Astrocyte (in vitro differentiated cells and primary cell): ENCODE data around the gene RBM19. TPM values are rescaled to one million over a fixed set of nuclear protein-coding genes. Genes with fewer than 3 reads are reported as not detected.

ENCODE experiments used
- DNase-seq: peaks from one replicate; pipeline ENCODE4 v3.0.0-alpha.2; 2010; ENCODE audit warnings: low read depth
- FAIRE-seq: peaks from 2 replicates; lab custom pipeline; 2011; peaks lifted over from hg19 to GRCh38; lab: Jason Lieb, UNC
- H2AFZ ChIP-seq: 2 replicates; pipeline ENCODE4 v1.6.0; 2012; ENCODE audit warnings: low read depth, low read length, inconsistent platforms
- H3K27ac ChIP-seq: 2 replicates; pipeline ENCODE4 v1.5.1; 2011; ENCODE audit warnings: low read depth, low read length, inconsistent platforms
- H3K27me3 ChIP-seq: 2 replicates; pipeline ENCODE4 v1.6.0; 2011; ENCODE audit warnings: low read length, inconsistent platforms; ENCODE audit not compliant: insufficient read depth
- H3K36me3 ChIP-seq: 2 replicates; pipeline ENCODE4 v1.5.1; 2011; ENCODE audit warnings: low read length, inconsistent platforms; ENCODE audit not compliant: insufficient read depth
- H3K4me1 ChIP-seq: 2 replicates; pipeline ENCODE4 v1.5.1; 2011; ENCODE audit warnings: low read length, inconsistent platforms; ENCODE audit not compliant: insufficient read depth
- H3K4me2 ChIP-seq: 2 replicates; pipeline ENCODE4 v1.6.0; 2012; ENCODE audit warnings: low read length, inconsistent platforms
- H3K4me3 ChIP-seq: 2 replicates; pipeline ENCODE4 v1.5.1; 2011; ENCODE audit warnings: low read depth, mild to moderate bottlenecking, low read length, inconsistent platforms; ENCODE audit not compliant: insufficient read depth
- H3K79me2 ChIP-seq: 2 replicates; pipeline ENCODE4 v1.6.0; 2012; ENCODE audit warnings: mild to moderate bottlenecking, low read length, inconsistent platforms; ENCODE audit not compliant: insufficient read depth
- H3K9ac ChIP-seq: 2 replicates; pipeline ENCODE4 v1.6.0; 2012; ENCODE audit warnings: mild to moderate bottlenecking, low read length, inconsistent platforms
- H3K9me3 ChIP-seq: 2 replicates; pipeline ENCODE4 v1.5.1; 2012; ENCODE audit warnings: low read depth, mild to moderate bottlenecking, low read length, inconsistent platforms; ENCODE audit not compliant: insufficient read depth
- H4K20me1 ChIP-seq: 2 replicates; pipeline ENCODE4 v1.6.0; 2012; ENCODE audit warnings: low read length, inconsistent platforms; ENCODE audit not compliant: insufficient read depth
- H3K27ac Mint-ChIP-seq: one replicate; pipeline ENCODE4 v1.8.0; 2021; ENCODE audit warnings: mild to moderate bottlenecking, mixed read lengths; ENCODE audit not compliant: unreplicated experiment
- H3K27me3 Mint-ChIP-seq: one replicate; pipeline ENCODE4 v1.8.0; 2021; ENCODE audit warnings: low read depth, mixed read lengths; ENCODE audit not compliant: unreplicated experiment
- H3K36me3 Mint-ChIP-seq: one replicate; pipeline ENCODE4 v1.8.0; 2021; ENCODE audit warnings: low read depth, mixed read lengths; ENCODE audit not compliant: unreplicated experiment
- H3K4me1 Mint-ChIP-seq: one replicate; pipeline ENCODE4 v1.8.0; 2021; ENCODE audit warnings: low read depth, mixed read lengths; ENCODE audit not compliant: unreplicated experiment
- H3K4me3 Mint-ChIP-seq: one replicate; pipeline ENCODE4 v1.8.0; 2021; ENCODE audit warnings: mild to moderate bottlenecking, moderate library complexity, mixed read lengths; ENCODE audit not compliant: unreplicated experiment
- H3K9me3 Mint-ChIP-seq: one replicate; pipeline ENCODE4 v1.8.0; 2021; ENCODE audit warnings: mild to moderate bottlenecking, mixed read lengths; ENCODE audit not compliant: unreplicated experiment
- CTCF ChIP-seq: IDR thresholded peaks from 2 replicates; pipeline ENCODE4 v1.5.1; 2011; ENCODE audit warnings: low read depth, mild to moderate bottlenecking, inconsistent platforms, low read length, moderate library complexity; ENCODE audit not compliant: insufficient read depth
- EZH2 ChIP-seq: IDR thresholded peaks from 2 replicates; pipeline ENCODE4 v1.6.1; 2012; ENCODE audit warnings: mild to moderate bottlenecking, low read length, inconsistent platforms; ENCODE audit not compliant: insufficient read depth
- total RNA-seq: library from RNA; stranded (reverse); gene quantifications from 2 replicates; pipeline ENCODE4 v1.2.1, GENCODE V29; 2021

The RBM19 gene
- total RNA-seq, 1 donor from 2014 or later, result 32.3 TPM

- Histone ChIP-seq H3K27ac (no peak overlapping the region), H2AFZ (no peak overlapping the region), H3K36me3 (peaks cover 13% of the 10 kb centered on the region), H4K20me1 (peaks cover 9% of the 10 kb centered on the region), H3K9ac (no peak overlapping the region), H3K9me3 (no peaks in the 10 kb centered on the region), H3K27me3 (no peaks in the 10 kb centered on the region), H3K4me3 (no peak overlapping the region), H3K79me2 (no peaks in the 10 kb centered on the region), H3K4me2 (no peak overlapping the region), H3K4me1 (peaks cover 7% of the 10 kb centered on the region)
- H3K4me3 Mint-ChIP-seq, result no peak overlapping the region
- H3K27ac Mint-ChIP-seq, result no peak overlapping the region
- FAIRE-seq (no peak), DNase-seq (no peak)
- peaks cover 3% of the 10 kb centered on the region for H3K27me3 Mint-ChIP-seq
- no peak for TF ChIP-seq CTCF
- no peak for TF ChIP-seq EZH2
- peaks cover 24% of the 10 kb centered on the region for H3K36me3 Mint-ChIP-seq
- H3K4me1 Mint-ChIP-seq, result peaks cover 2% of the 10 kb centered on the region
- peaks cover 6% of the 10 kb centered on the region for H3K9me3 Mint-ChIP-seq
Measured at GRCh38 chr12:113907446-113908180, 58.5 kb downstream of the RBM19 start.

DNA sequence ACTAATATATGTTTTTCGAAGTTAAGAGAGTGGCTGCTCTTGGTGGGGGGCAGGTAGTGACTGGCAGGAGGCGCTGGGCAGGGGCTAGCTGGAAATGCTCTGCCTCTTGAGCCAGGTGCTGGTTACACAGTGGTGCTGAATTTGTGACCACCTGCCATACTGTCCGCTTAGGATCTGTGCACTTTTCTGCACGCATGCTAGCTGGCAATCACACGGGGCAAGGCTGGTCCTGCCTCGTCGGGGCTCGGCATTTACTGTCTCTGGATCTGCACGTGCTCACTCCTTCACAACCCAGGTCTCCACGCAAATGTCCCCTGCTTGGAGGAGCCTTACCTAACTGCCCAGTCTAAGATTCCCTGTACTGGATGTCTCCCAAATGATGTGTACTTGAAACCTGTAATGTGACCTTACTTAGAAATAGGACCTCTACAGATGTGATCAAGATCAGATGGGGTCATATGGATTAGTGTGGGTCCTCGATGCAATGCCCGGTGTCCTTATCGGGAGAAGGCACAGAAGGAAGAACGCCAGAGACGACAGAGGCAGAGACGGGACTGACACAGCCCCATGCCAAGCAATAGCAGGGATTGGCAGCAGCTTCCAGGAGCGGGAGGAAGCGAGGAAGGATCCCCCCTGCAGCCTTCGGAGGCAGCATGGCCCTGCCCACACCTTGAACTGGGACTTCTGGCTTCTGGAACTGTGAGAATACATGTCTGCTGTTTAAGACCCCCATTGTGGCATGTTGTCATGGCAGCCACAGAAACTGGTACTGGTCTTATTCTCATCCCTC lies 59.5 kb downstream of the RBM19 start:
- no peaks in the 10 kb centered on the region for H3K79me2 ChIP-seq
- H3K9ac ChIP-seq, result no peak overlapping the region
- peaks cover 7% of the 10 kb centered on the region for H3K4me1 ChIP-seq
- H3K27me3 ChIP-seq, result no peaks in the 10 kb centered on the region
- no peak overlapping the region for H3K27ac ChIP-seq
- TF ChIP-seq CTCF, result no peak
- no peak for TF ChIP-seq EZH2
- Mint-ChIP-seq H3K36me3 (peaks cover 26% of the 10 kb centered on the region), H3K27me3 (peaks cover 3% of the 10 kb centered on the region), H3K4me3 (no peak overlapping the region), H3K9me3 (peaks cover 6% of the 10 kb centered on the region), H3K27ac (no peak overlapping the region), H3K4me1 (peaks cover 2% of the 10 kb centered on the region)
- no peak for DNase-seq
- FAIRE-seq, result no peak
- H3K36me3 ChIP-seq, result peaks cover 13% of the 10 kb centered on the region
- no peak overlapping the region for H3K4me2 ChIP-seq
- peaks cover 3% of the 10 kb centered on the region for H4K20me1 ChIP-seq
- no peak overlapping the region for H2AFZ ChIP-seq
- H3K9me3 ChIP-seq, result no peaks in the 10 kb centered on the region
- no peak overlapping the region for H3K4me3 ChIP-seq
